GM10266 (cell line): Measurements from ENCODE around the gene C20orf141.

Source experiments
- DNase-seq: peaks from one replicate; pipeline ENCODE4 v3.0.0; 2012; ENCODE audit errors: extremely low spot score
- CTCF ChIP-seq: IDR thresholded peaks from 2 replicates; pipeline ENCODE4 v1.5.1; 2012; ENCODE audit warnings: mild to moderate bottlenecking, low read depth; ENCODE audit not compliant: control insufficient read depth, insufficient read depth; ENCODE audit errors: missing control alignments

C20orf141 gene

GRCh38 chr20:2845607-2846006 lies 30.8 kb downstream of the C20orf141 start:
- no peak for DNase-seq
- no peak for TF ChIP-seq CTCF

GRCh38 chr20:2846698-2847097 lies 31.9 kb downstream of the C20orf141 start:
- TF ChIP-seq CTCF: no peak
- DNase-seq: no peak

GRCh38 chr20:2847802-2848201 lies 33.0 kb downstream of the C20orf141 start:
- no peak for TF ChIP-seq CTCF
- DNase-seq: no peak

- DNase-seq: no peak
- no peak for TF ChIP-seq CTCF
Measured at GRCh38 chr20:2849529-2849928, 34.7 kb downstream of the C20orf141 start.

GRCh38 chr20:2851086-2851485 lies 36.3 kb downstream of the C20orf141 start:
- no peak for DNase-seq
- no peak for TF ChIP-seq CTCF

GRCh38 chr20:2858591-2858990 lies 43.8 kb downstream of the C20orf141 start:
- no peak for DNase-seq

More at GRCh38 chr20:2858591-2858990, 43.8 kb downstream of the C20orf141 start:
- TF ChIP-seq CTCF: no peak
